CD4-positive, alpha-beta T cell (primary cell): ENCODE results near the gene DUSP22. TPM values are rescaled to one million over a fixed set of nuclear protein-coding genes. Genes with fewer than 3 reads are reported as not detected.

Source experiments
- ATAC-seq: fragments of 200-7000 bp; cut with Tn5 transposase; one replicate; pipeline ENCODE4 v1.10.0; 2022; ENCODE audit warnings: mild to moderate bottlenecking; ENCODE audit not compliant: poor library complexity
- CTCF ChIA-PET: fragments of 350-600 bp; sonication (Branson Sonifier 250); formaldehyde crosslinking; loops from one replicate; lab custom pipeline; 2021; ENCODE audit warnings: antibody characterized with exemption, inconsistent platforms; lab: Charles Lee
- POLR2A ChIA-PET: fragments of 350-600 bp; sonication (Branson Sonifier 250); formaldehyde crosslinking; loops from one replicate; lab custom pipeline; 2021; ENCODE audit warnings: antibody characterized with exemption, inconsistent platforms; lab: Charles Lee
- DNase-seq, 14 experiments: peaks; one replicate each; pipeline ENCODE4 v3.0.0-alpha.2; 2013 to 2020; ENCODE audit warnings: mixed read lengths in 2 of 14
- H3K27ac ChIP-seq, 2 donors: one replicate each; pipeline versions ENCODE4 v1.5.1 to v1.7.0; 2013; ENCODE audit warnings: low read length in 2 of 2, low read depth in 1 of 2, mild to moderate bottlenecking in 1 of 2
- H3K27me3 ChIP-seq, 2 experiments: 1 replicate in 1 of 2; 2 replicates in 1 of 2; pipeline versions ENCODE4 v1.6.1 to v1.7.0; 2013; ENCODE audit warnings: low read length in 2 of 2, control low read depth in 1 of 2, mild to moderate bottlenecking in 1 of 2, moderate library complexity in 1 of 2; ENCODE audit not compliant: insufficient read depth in 2 of 2, control insufficient read depth in 1 of 2
- H3K36me3 ChIP-seq: one replicate; pipeline ENCODE4 v1.6.1; 2013; ENCODE audit warnings: low read length, control low read depth; ENCODE audit not compliant: insufficient read depth
- H3K4me1 ChIP-seq: one replicate; pipeline ENCODE4 v1.6.1; 2013; ENCODE audit warnings: low read length, control low read depth; ENCODE audit not compliant: insufficient read depth
- H3K4me3 ChIP-seq: one replicate; pipeline ENCODE4 v1.5.1; 2013; ENCODE audit warnings: mild to moderate bottlenecking, low read length, moderate library complexity
- H3K9me3 ChIP-seq, 2 experiments: 1 replicate in 1 of 2; 2 replicates in 1 of 2; pipeline versions ENCODE4 v1.6.1 to v1.7.0; 2013; ENCODE audit warnings: low read length in 2 of 2, mild to moderate bottlenecking in 2 of 2, control low read depth in 1 of 2, moderate library complexity in 1 of 2; ENCODE audit not compliant: control insufficient read depth in 1 of 2, insufficient read depth in 1 of 2
- H3K27ac Mint-ChIP-seq: one replicate; pipeline ENCODE4 v1.8.0; 2020; ENCODE audit warnings: mixed read lengths
- H3K27me3 Mint-ChIP-seq: one replicate; pipeline ENCODE4 v1.8.0; 2021; ENCODE audit warnings: mixed read lengths
- H3K36me3 Mint-ChIP-seq: one replicate; pipeline ENCODE4 v1.8.0; 2021; ENCODE audit warnings: low read depth, mixed read lengths
- H3K4me1 Mint-ChIP-seq: one replicate; pipeline ENCODE4 v1.8.0; 2021; ENCODE audit warnings: low read depth, mixed read lengths
- H3K4me3 Mint-ChIP-seq: one replicate; pipeline ENCODE4 v1.8.0; 2020; ENCODE audit warnings: mild to moderate bottlenecking, mixed read lengths
- H3K9me3 Mint-ChIP-seq: one replicate; pipeline ENCODE4 v1.8.0; 2020; ENCODE audit warnings: mixed read lengths
- CTCF ChIP-seq: fragments of 200-600 bp; IDR thresholded peaks from one replicate; pipeline ENCODE4 v1.8.0; 2022; ENCODE audit warnings: antibody characterized with exemption, mild to moderate bottlenecking
- intact Hi-C, 2 experiments: fragments of 100-400 bp; cut with DNase I in 1 of 2; cut with micrococcal nuclease in 1 of 2; formaldehyde crosslinking; loops; one replicate each; pipeline versions ENCODE4 v1.15.1 to v1.9.0; 2023 to 2025; cut with DNase I, micrococcal nuclease
- total RNA-seq, 174 experiments: library from RNA in 2 of 174; stranded (reverse) in 2 of 174; gene quantifications; one replicate each; pipeline ENCODE4 v1.2.3 and lab custom pipeline; 2021 to 2026

DUSP22 gene
- total RNA-seq, 2 experiments from 2014 or later: 25.4 to 26.3 TPM

- H3K36me3 ChIP-seq: peaks cover 17% of the 10 kb centered on the region
- no peak overlapping the region for H3K4me3 ChIP-seq
- intact Hi-C loops: loop anchor here (5.0 kb wide), 6 partner anchors 48 to 988 kb away; no protein-coding TSS in a partner anchor
- Mint-ChIP-seq H3K4me3 (peak overlapping the region; percentile 75), H3K4me1 (peaks cover 39% of the 10 kb centered on the region), H3K9me3 (no peaks in the 10 kb centered on the region), H3K27me3 (peaks cover 5% of the 10 kb centered on the region), H3K27ac (no peak overlapping the region), H3K36me3 (peaks cover 23% of the 10 kb centered on the region)
- peaks cover 51% of the 10 kb centered on the region for H3K4me1 ChIP-seq
- no peak for DNase-seq
- no peak overlapping the region for H3K27ac ChIP-seq
- no peak for TF ChIP-seq CTCF
- ChIA-PET CTCF (interaction anchor here (0.7 to 1.2 kb wide), 3 partner anchors 10 to 130 kb away, joined by 3 to 4 read pairs (median 4); no protein-coding TSS in a partner anchor), POLR2A (interaction anchor here (0.6 to 6.1 kb wide), 4 partner anchors 10 to 199 kb away, joined by 3 to 74 read pairs (median 34); no protein-coding TSS in a partner anchor)
- H3K9me3 ChIP-seq: no peaks in the 10 kb centered on the region
- H3K27me3 ChIP-seq: no peaks in the 10 kb centered on the region
- ATAC-seq: no peak
Measured at GRCh38 chr6:394641-395289, 102.5 kb downstream of the DUSP22 start.

- POLR2A ChIA-PET: interaction anchor here (6.1 kb wide), 1 partner anchor 50 kb away, joined by 65 read pairs; no protein-coding TSS in a partner anchor
- TF ChIP-seq CTCF: no peak
- peaks cover 29% of the 10 kb centered on the region for H3K36me3 Mint-ChIP-seq
- peak overlapping the region; percentile 75 for H3K4me3 Mint-ChIP-seq
- Histone ChIP-seq H3K27ac (no peak overlapping the region), H3K9me3 (no peaks in the 10 kb centered on the region), H3K36me3 (peaks cover 17% of the 10 kb centered on the region), H3K4me1 (peaks cover 52% of the 10 kb centered on the region), H3K27me3 (no peaks in the 10 kb centered on the region), H3K4me3 (no peak overlapping the region)
- peaks cover 38% of the 10 kb centered on the region for H3K4me1 Mint-ChIP-seq
- H3K27ac Mint-ChIP-seq: no peak overlapping the region
- no peak for ATAC-seq
- DNase-seq: no peak
- peaks cover 5% of the 10 kb centered on the region for H3K27me3 Mint-ChIP-seq
- H3K9me3 Mint-ChIP-seq: no peaks in the 10 kb centered on the region
- intact Hi-C loops: loop anchor here in 1 of 2 experiments (5.0 kb wide), 1 partner anchor 97 kb away; no protein-coding TSS in a partner anchor
- CTCF ChIA-PET: interaction anchor here (0.7 kb wide), 1 partner anchor 130 kb away, joined by 3 read pairs; no protein-coding TSS in a partner anchor
Measured at GRCh38 chr6:395432-396125, 103.3 kb downstream of the DUSP22 start.

- TF ChIP-seq CTCF: no peak
- H3K27me3 ChIP-seq: no peaks in the 10 kb centered on the region
- H3K4me3 Mint-ChIP-seq: peak overlapping the region; percentile 20
- no peak overlapping the region for H3K27ac ChIP-seq
- H3K4me3 ChIP-seq: no peak overlapping the region
- H3K9me3 Mint-ChIP-seq: no peaks in the 10 kb centered on the region
- peaks cover 29% of the 10 kb centered on the region for H3K36me3 Mint-ChIP-seq
- ChIA-PET POLR2A (no interaction called here), CTCF (no interaction called here)
- ATAC-seq (no peak), DNase-seq (no peak)
- intact Hi-C loops: loop anchor here in 1 of 2 experiments (5.0 kb wide), 1 partner anchor 96 kb away; no protein-coding TSS in a partner anchor
- peaks cover 5% of the 10 kb centered on the region for H3K27me3 Mint-ChIP-seq
- peaks cover 48% of the 10 kb centered on the region for H3K4me1 ChIP-seq
- no peak overlapping the region for H3K27ac Mint-ChIP-seq
- peaks cover 17% of the 10 kb centered on the region for H3K36me3 ChIP-seq
- peaks cover 33% of the 10 kb centered on the region for H3K4me1 Mint-ChIP-seq
- H3K9me3 ChIP-seq: no peaks in the 10 kb centered on the region
Measured at GRCh38 chr6:396126-396520, 103.8 kb downstream of the DUSP22 start.
